Omental fat pad (tissue), 4 donors: ENCODE data around the gene MAP9. TPM values are rescaled to one million over a fixed set of nuclear protein-coding genes. Genes with fewer than 3 reads are reported as not detected.

Experiments used
- small RNA-seq: library from RNA; depleted of rRNA; stranded (forward); fragments of <200 nt; gene quantifications from one replicate; pipeline ENCODE3, GENCODE V24; 2016
- total RNA-seq, 4 donors: library from RNA; depleted of rRNA; stranded (reverse); fragments of >200 nt; gene quantifications; one replicate each; pipeline ENCODE4 v1.1.0, GENCODE V29; 2016

Gene MAP9
- total RNA-seq, 4 donors from 2014 or later = 5.0 to 7.9 (median 6.4) TPM

Small RNA genes lying within 50 kb of the gene (small RNA-seq; reads per million reads assigned to genes)
- gene AC097467.4 (not detected), gene YWHAEP4 (not detected)

Other genes with a start within 250 kb of the MAP9 start
- under 1 TPM in 2 of 4 donors, not detected in 2; 0.16 to 0.28 TPM for gene NPY2R, start 168.3 kb downstream of the MAP9 start, total RNA-seq